Neural progenitor cell (in vitro differentiated cells): ENCODE measurements around the gene DNMT1. TPM values are rescaled to one million over a fixed set of nuclear protein-coding genes. Genes with fewer than 3 reads are reported as not detected.

ENCODE experiments used
- DNase-seq: peaks from one replicate; pipeline ENCODE4 v3.0.0-alpha.2; 2016; ENCODE audit warnings: low spot score
- H2AFZ ChIP-seq: fragments of 200-600 bp; sonication (generic); replicated peaks from 2 replicates; pipeline ENCODE4 v1.6.1; 2016; ENCODE audit warnings: antibody characterized with exemption
- H3F3A ChIP-seq: fragments of 200-600 bp; sonication (generic); 2 replicates; pipeline ENCODE4 v1.6.1; 2016; ENCODE audit warnings: antibody characterized with exemption, low read depth
- H3K27ac ChIP-seq: fragments of 200-600 bp; sonication (generic); 2 replicates; pipeline ENCODE4 v1.5.1; 2016; ENCODE audit warnings: mild to moderate bottlenecking
- H3K27me3 ChIP-seq: fragments of 200-600 bp; sonication (generic); 2 replicates; pipeline ENCODE4 v1.6.1; 2016; ENCODE audit warnings: mild to moderate bottlenecking, moderate library complexity
- H3K36me3 ChIP-seq: fragments of 200-600 bp; sonication (generic); 2 replicates; pipeline ENCODE4 v1.5.1; 2016
- H3K4me1 ChIP-seq: fragments of 200-600 bp; sonication (generic); 2 replicates; pipeline ENCODE4 v1.6.1; 2016; ENCODE audit warnings: mixed run types
- H3K4me2 ChIP-seq: fragments of 200-600 bp; sonication (generic); 2 replicates; pipeline ENCODE4 v1.6.1; 2016
- H3K4me3 ChIP-seq: fragments of 200-600 bp; sonication (generic); 2 replicates; pipeline ENCODE4 v1.5.1; 2016
- H3K79me2 ChIP-seq: fragments of 200-600 bp; sonication (generic); 2 replicates; pipeline ENCODE4 v1.6.1; 2016; ENCODE audit warnings: low read depth
- H3K9ac ChIP-seq: fragments of 200-600 bp; sonication (generic); 2 replicates; pipeline ENCODE4 v1.6.1; 2016
- H3K9me3 ChIP-seq: fragments of 200-600 bp; sonication (generic); 2 replicates; pipeline ENCODE4 v1.5.1; 2016; ENCODE audit warnings: low read depth
- H4K20me1 ChIP-seq: fragments of 200-600 bp; sonication (generic); 2 replicates; pipeline ENCODE4 v1.6.1; 2016; ENCODE audit warnings: low read depth
- H3K27ac Mint-ChIP-seq: 3 replicates; pipeline ENCODE4 v1.8.0; 2021; ENCODE audit warnings: mixed read lengths
- H3K27me3 Mint-ChIP-seq: 2 replicates; pipeline ENCODE4 v1.8.0; 2022; ENCODE audit warnings: low read depth, mild to moderate bottlenecking, inconsistent platforms, moderate library complexity, mixed read lengths; ENCODE audit not compliant: insufficient read depth
- H3K36me3 Mint-ChIP-seq: 3 replicates; pipeline ENCODE4 v1.8.0; 2021; ENCODE audit warnings: mixed read lengths
- H3K4me1 Mint-ChIP-seq: 3 replicates; pipeline ENCODE4 v1.8.0; 2021; ENCODE audit warnings: mixed read lengths
- H3K4me3 Mint-ChIP-seq: 3 replicates; pipeline ENCODE4 v1.8.0; 2021; ENCODE audit warnings: mild to moderate bottlenecking, moderate library complexity, mixed read lengths
- H3K9me3 Mint-ChIP-seq: 3 replicates; pipeline ENCODE4 v1.8.0; 2020; ENCODE audit warnings: mixed read lengths
- EZH2 ChIP-seq: fragments of 200-600 bp; sonication (generic); IDR thresholded peaks from 2 replicates; pipeline ENCODE4 v1.6.1; 2017; ENCODE audit warnings: antibody characterized with exemption, mild to moderate bottlenecking, moderate library complexity
- EZH2phosphoT487 ChIP-seq: fragments of 200-600 bp; sonication (generic); IDR thresholded peaks from 2 replicates; pipeline ENCODE4 v1.6.1; 2017; ENCODE audit warnings: antibody characterized with exemption
- total RNA-seq: library from RNA; depleted of rRNA; stranded (reverse); fragments of >200 nt; gene quantifications from 2 replicates; pipeline ENCODE4 v1.2.3, GENCODE V29; 2015; ENCODE audit warnings: low replicate concordance
- TF ChIP-seq, protein P1 (sequence below): fragments of 200-600 bp; sonication (generic); IDR thresholded peaks from 2 replicates; pipeline ENCODE4 v1.5.1; 2017; ENCODE audit warnings: antibody characterized with exemption, mild to moderate bottlenecking

The DNMT1 gene
- total RNA-seq, 1 donor from 2014 or later: 203 TPM

DNA sequence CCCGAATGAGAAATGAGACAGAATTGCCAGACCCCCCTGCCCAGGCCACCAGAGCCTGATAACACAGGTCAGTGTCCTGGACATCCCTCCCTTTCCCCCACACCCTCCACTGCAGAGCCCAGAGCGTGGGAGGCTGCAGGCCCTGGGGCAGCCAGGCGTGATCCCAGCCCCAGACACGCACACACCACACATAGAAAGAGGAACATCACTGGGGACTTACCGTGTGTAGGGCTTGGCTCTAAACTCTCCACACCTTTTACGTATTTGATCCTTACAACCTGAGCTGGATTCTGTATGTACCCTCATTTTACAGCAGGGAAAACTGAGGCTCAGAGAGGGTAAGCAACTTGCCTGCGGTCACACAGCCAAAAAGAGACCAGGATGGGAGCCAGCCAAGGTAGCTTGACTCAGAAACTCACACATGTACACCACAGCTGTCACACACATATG lies 91.9 kb downstream of the DNMT1 start:
- H3K4me1 Mint-ChIP-seq: peaks cover 33% of the 10 kb centered on the region
- no peaks in the 10 kb centered on the region for H3K27me3 ChIP-seq
- H3K4me2 ChIP-seq: no peak overlapping the region
- no peak overlapping the region for H3K9ac ChIP-seq
- H3K79me2 ChIP-seq: peaks cover 16% of the 10 kb centered on the region
- no peaks in the 10 kb centered on the region for H3K9me3 Mint-ChIP-seq
- H2AFZ ChIP-seq: peak overlapping the region; percentile 24
- H3K4me3 ChIP-seq: no peak overlapping the region
- H3K36me3 Mint-ChIP-seq: peaks cover 6% of the 10 kb centered on the region
- H3K4me3 Mint-ChIP-seq: no peak overlapping the region
- peaks cover 7% of the 10 kb centered on the region for H3K4me1 ChIP-seq
- no peaks in the 10 kb centered on the region for H4K20me1 ChIP-seq
- H3K27me3 Mint-ChIP-seq: peaks cover 7% of the 10 kb centered on the region
- peaks cover 8% of the 10 kb centered on the region for H3F3A ChIP-seq
- H3K27ac ChIP-seq: no peak overlapping the region
- DNase-seq: no peak
- H3K36me3 ChIP-seq: no peaks in the 10 kb centered on the region
- no peak overlapping the region for H3K27ac Mint-ChIP-seq
- no peaks in the 10 kb centered on the region for H3K9me3 ChIP-seq
- no peak for TF ChIP-seq EZH2phosphoT487
- TF ChIP-seq, protein P1, sequence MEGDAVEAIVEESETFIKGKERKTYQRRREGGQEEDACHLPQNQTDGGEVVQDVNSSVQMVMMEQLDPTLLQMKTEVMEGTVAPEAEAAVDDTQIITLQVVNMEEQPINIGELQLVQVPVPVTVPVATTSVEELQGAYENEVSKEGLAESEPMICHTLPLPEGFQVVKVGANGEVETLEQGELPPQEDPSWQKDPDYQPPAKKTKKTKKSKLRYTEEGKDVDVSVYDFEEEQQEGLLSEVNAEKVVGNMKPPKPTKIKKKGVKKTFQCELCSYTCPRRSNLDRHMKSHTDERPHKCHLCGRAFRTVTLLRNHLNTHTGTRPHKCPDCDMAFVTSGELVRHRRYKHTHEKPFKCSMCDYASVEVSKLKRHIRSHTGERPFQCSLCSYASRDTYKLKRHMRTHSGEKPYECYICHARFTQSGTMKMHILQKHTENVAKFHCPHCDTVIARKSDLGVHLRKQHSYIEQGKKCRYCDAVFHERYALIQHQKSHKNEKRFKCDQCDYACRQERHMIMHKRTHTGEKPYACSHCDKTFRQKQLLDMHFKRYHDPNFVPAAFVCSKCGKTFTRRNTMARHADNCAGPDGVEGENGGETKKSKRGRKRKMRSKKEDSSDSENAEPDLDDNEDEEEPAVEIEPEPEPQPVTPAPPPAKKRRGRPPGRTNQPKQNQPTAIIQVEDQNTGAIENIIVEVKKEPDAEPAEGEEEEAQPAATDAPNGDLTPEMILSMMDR: no peak
- TF ChIP-seq EZH2: no peak

DNA sequence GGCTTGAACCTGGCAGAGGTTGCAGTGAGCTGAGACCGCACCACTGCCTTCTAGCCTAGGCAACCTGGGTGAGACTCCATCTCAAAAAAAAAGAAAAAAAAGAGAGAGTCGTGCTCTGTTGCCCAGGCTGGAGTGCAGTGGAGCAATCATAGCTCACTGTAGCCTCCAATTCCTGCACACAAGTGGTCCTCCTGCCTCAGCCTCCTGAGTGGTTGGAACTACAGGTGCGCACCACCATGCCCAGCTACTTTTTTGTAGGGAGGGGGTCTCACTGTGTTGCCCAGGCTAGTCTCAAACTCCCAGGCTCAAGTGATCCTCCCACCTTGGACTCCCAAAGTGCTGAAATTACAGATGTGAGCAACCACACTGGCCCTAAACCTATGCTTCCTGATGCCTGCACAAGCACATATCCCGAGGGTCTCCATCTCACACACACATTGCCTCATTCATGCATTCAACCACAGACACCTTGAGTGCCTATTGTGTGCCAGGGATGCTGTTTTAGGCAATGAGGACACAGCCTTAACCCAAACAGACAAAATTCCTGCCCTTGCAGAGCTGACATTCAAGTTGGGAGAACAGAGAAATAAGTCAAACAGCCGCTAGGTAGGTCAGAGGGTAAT lies 94.5 kb downstream of the DNMT1 start:
- Histone ChIP-seq H2AFZ (no peak overlapping the region), H3K27me3 (peaks cover 24% of the 10 kb centered on the region), H4K20me1 (no peaks in the 10 kb centered on the region), H3K79me2 (no peaks in the 10 kb centered on the region), H3K4me2 (no peak overlapping the region), H3K27ac (no peak overlapping the region), H3K4me1 (no peaks in the 10 kb centered on the region), H3K9ac (no peak overlapping the region), H3K9me3 (no peaks in the 10 kb centered on the region), H3K36me3 (no peaks in the 10 kb centered on the region), H3F3A (no peaks in the 10 kb centered on the region), H3K4me3 (no peak overlapping the region)
- H3K4me3 Mint-ChIP-seq: peak overlapping the region; percentile 16
- no peak for DNase-seq
- peaks cover 19% of the 10 kb centered on the region for H3K4me1 Mint-ChIP-seq
- TF ChIP-seq EZH2phosphoT487 (no peak), EZH2 (no peak)
- TF ChIP-seq, protein P1: no peak
- no peaks in the 10 kb centered on the region for H3K36me3 Mint-ChIP-seq
- H3K27me3 Mint-ChIP-seq: peaks cover 11% of the 10 kb centered on the region
- no peaks in the 10 kb centered on the region for H3K9me3 Mint-ChIP-seq
- peak overlapping the region; percentile 20 for H3K27ac Mint-ChIP-seq

DNA sequence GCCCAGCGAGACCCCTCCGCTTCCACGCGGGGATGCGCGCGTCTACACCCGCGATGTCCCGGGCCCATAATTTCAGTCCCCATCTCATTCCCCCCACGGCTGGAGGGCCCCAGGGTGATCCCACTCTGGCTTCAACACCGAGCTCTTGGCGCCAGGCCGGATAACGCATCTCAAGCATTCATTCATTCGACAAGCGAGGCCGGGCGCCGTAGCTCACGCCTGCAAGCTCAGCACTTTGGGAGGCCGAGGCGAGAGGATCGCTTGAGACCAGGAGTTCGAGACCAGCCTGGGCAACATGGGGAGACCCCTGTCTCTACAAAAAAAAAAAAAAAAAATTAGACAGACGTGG lies 98.2 kb downstream of the DNMT1 start:
- no peak for TF ChIP-seq EZH2
- TF ChIP-seq EZH2phosphoT487: no peak
- TF ChIP-seq, protein P1: no peak
- H3K4me1 Mint-ChIP-seq: peaks cover 5% of the 10 kb centered on the region
- H3K27me3 Mint-ChIP-seq: peaks cover 18% of the 10 kb centered on the region

More for the DNA sequence above, 98.2 kb downstream of the DNMT1 start:
- H3K4me3 ChIP-seq: peak overlapping the region; percentile 29
- no peaks in the 10 kb centered on the region for H3K9me3 ChIP-seq
- DNase-seq: no peak
- H3K27ac Mint-ChIP-seq: no peak overlapping the region
- H3K9ac ChIP-seq: no peak overlapping the region
- peak overlapping the region; percentile 78 for H2AFZ ChIP-seq
- no peaks in the 10 kb centered on the region for H3K4me1 ChIP-seq
- H3K27ac ChIP-seq: no peak overlapping the region
- no peak overlapping the region for H3K4me3 Mint-ChIP-seq
- H3K27me3 ChIP-seq: peaks cover 35% of the 10 kb centered on the region
- no peaks in the 10 kb centered on the region for H3K36me3 ChIP-seq
- peak overlapping the region; percentile 74 for H3K4me2 ChIP-seq
- no peaks in the 10 kb centered on the region for H3F3A ChIP-seq
- H4K20me1 ChIP-seq: no peaks in the 10 kb centered on the region
- no peaks in the 10 kb centered on the region for H3K79me2 ChIP-seq
- H3K36me3 Mint-ChIP-seq: no peaks in the 10 kb centered on the region
- peaks cover 2% of the 10 kb centered on the region for H3K9me3 Mint-ChIP-seq
